ENCODE results near the gene DYNC1H1.

Gene DYNC1H1

GRCh38 chr14:101954501-101954900, 9.9 kb upstream of the DYNC1H1 start:
- TF ChIP-seq, protein P1, sequence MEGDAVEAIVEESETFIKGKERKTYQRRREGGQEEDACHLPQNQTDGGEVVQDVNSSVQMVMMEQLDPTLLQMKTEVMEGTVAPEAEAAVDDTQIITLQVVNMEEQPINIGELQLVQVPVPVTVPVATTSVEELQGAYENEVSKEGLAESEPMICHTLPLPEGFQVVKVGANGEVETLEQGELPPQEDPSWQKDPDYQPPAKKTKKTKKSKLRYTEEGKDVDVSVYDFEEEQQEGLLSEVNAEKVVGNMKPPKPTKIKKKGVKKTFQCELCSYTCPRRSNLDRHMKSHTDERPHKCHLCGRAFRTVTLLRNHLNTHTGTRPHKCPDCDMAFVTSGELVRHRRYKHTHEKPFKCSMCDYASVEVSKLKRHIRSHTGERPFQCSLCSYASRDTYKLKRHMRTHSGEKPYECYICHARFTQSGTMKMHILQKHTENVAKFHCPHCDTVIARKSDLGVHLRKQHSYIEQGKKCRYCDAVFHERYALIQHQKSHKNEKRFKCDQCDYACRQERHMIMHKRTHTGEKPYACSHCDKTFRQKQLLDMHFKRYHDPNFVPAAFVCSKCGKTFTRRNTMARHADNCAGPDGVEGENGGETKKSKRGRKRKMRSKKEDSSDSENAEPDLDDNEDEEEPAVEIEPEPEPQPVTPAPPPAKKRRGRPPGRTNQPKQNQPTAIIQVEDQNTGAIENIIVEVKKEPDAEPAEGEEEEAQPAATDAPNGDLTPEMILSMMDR (IDR thresholded peaks at IDR 0.05), result no peak
- TF ChIP-seq ZFX (IDR thresholded peaks at IDR 0.05; ENCODE audit: borderline replicate concordance), result no peak
- H3K27ac ChIP-seq, result no peak overlapping the region

DNA sequence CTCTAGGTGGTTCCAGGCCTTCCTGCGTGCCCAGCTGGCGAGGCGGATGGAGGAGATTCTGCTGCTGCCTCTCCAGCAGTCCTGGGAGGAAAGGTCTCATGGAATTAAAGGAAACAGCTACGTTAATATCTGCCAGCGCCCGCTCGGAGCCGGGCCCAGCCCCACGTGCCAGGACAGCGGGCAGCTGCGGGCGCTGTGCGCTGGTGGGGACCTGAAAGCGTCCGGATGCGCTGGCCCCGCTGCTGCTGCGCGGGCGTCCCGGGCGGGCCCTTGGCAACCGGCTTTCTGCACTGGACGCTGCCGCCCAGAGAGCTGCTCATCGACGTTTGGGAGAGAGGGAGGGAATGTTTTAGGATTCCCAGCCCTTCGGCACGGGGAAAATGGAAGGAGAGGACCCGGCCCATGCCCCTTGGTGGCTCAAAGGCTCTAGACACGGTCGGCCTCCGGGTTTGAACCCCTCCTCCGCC, 8.6 kb upstream of the DYNC1H1 start:
- no peak for TF ChIP-seq ZFX (IDR thresholded peaks at IDR 0.05; ENCODE audit: borderline replicate concordance)
- TF ChIP-seq, protein P1 (IDR thresholded peaks at IDR 0.05), result no peak
- H3K27ac ChIP-seq, result no peak overlapping the region

- no peak overlapping the region for H3K27ac ChIP-seq
- TF ChIP-seq ZFX (IDR thresholded peaks at IDR 0.05; ENCODE audit: borderline replicate concordance), result no peak
- TF ChIP-seq, protein P1 (IDR thresholded peaks at IDR 0.05), result no peak
Measured at GRCh38 chr14:101956179-101956885, 8.0 kb upstream of the DYNC1H1 start.

DNA sequence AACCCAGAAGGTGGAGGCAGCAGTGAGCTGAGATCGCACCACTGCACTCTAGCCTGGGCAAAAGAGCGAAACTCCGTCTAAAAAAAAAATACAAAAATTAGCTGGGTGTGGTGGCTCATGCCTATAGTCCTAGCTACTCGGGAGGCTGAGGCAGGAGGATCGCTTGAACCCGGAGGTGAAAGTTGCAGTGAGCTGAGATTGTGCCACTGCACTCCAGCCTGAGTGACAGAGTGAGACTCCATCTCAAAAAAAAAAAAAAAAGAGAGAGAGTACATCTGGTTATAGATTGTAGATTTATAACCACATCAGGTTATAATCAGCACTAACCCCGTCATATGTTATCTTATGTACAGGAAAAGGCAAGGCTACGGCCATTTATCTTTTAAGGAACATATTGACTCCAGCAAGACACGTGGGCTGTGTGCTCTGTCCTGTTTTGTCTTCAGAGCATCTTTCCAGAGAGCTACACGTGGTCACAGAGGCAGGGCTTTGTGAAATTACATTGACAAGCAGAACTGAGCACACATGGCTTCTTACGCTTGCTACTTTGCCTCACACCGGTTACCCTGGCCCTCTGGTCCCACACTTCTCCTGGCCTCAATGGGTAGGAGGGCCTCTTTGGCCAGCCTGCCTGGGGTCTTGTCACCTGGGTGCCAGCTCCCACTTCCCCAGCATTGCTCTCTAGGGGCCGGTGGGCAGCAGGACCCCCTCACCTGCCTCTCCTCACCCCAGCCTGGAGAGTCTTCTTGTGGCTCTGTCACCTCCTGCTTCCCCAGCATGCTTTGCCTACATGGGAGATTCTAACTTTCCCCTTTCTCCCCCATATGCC, 6.8 kb upstream of the DYNC1H1 start:
- no peak overlapping the region for H3K27ac ChIP-seq
- no peak for TF ChIP-seq ZFX (IDR thresholded peaks at IDR 0.05; ENCODE audit: borderline replicate concordance)
- TF ChIP-seq, protein P1 (IDR thresholded peaks at IDR 0.05), result no peak

DNA sequence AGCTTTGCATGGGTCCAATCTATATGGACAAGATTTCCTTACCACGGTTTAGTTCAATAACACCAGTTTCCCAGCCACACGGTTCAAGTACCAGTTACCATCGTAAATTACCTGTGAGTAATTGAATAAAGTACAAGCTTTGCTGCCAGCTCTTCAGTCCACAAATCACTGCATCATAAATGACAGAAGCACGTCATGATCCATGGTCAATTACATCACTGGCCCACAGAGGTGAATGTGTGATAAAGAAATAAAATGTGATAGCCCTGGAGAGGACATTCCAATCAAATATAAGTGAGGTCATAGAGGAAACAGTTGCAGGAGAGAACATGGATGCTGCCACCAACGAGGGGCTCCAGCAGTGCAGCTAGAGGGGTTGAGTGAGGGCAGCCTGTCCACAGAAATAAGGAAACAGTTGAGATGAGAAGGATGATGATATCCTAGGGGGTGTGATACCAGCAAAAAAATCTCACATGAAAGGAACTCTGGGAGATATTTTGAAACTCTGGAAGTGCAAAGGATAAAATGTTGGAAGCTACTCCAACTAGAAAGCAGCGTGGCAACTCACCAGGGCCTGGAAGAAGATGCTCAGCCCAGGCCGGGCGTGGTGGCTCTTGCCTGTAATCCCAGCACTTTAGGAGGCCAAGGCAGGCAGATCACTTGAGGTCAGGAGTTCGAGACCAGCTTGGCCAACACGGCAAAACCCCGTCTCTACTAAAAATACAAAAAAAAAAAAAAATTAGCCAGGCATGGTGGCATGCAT, 5.8 kb upstream of the DYNC1H1 start:
- TF ChIP-seq ZFX (IDR thresholded peaks at IDR 0.05; ENCODE audit: borderline replicate concordance), result no peak
- TF ChIP-seq, protein P1 (IDR thresholded peaks at IDR 0.05), result no peak
- H3K27ac ChIP-seq, result no peak overlapping the region

DNA sequence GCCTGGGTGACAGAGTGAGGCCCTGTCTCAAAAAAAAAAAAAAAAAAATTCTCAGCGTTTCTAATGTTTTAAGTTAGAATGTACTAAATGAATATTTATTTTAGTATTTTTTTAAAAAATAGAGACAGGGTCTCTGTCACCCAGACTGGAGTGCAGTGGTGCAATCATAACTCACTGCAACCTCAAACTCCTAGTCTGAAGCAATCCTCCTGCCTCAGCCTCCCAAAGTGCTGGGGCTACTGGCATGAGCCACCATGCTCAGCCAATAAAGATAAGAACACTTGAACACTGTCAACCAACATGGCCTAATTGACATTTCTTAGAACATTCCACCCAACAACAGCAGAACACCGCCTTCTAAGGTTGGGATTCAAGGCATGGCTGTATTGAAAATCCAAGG, 5.1 kb upstream of the DYNC1H1 start:
- H3K27ac ChIP-seq, result no peak overlapping the region
- TF ChIP-seq ZFX (IDR thresholded peaks at IDR 0.05; ENCODE audit: borderline replicate concordance), result no peak
- TF ChIP-seq, protein P1 (IDR thresholded peaks at IDR 0.05), result no peak

Measured in 22Rv1 (cell line).